WTC11 (cell line): ENCODE data around the gene FAM20C.

Experiments
- FOXJ3 ChIP-seq: sonication (generic); formaldehyde crosslinking; IDR thresholded peaks from 2 replicates; pipeline ENCODE4 v1.9.0; 2021; ENCODE audit warnings: missing genetic modification reagents, mild to moderate bottlenecking, borderline replicate concordance
- MLX ChIP-seq: sonication (generic); formaldehyde crosslinking; IDR thresholded peaks from 2 replicates; pipeline ENCODE4 v1.8.1; 2023; ENCODE audit warnings: mild to moderate bottlenecking, missing genetic modification reagents, moderate library complexity
- MXD4 ChIP-seq: fragments of 250-450 bp; sonication (Bioruptor Pico); IDR thresholded peaks from 2 replicates; pipeline ENCODE4 v1.8.0; 2021; ENCODE audit warnings: mild to moderate bottlenecking, moderate library complexity, borderline replicate concordance
- SP1 ChIP-seq: sonication (generic); formaldehyde crosslinking; conservative IDR thresholded peaks from 2 replicates; pipeline ENCODE4 v1.8.1; 2022; ENCODE audit warnings: missing genetic modification reagents
- STAT6 ChIP-seq: sonication (generic); formaldehyde crosslinking; conservative IDR thresholded peaks from 2 replicates; pipeline ENCODE4 v1.8.1; 2023; ENCODE audit warnings: mild to moderate bottlenecking, low read depth, missing genetic modification reagents, moderate library complexity
- ZNF232 ChIP-seq: sonication (generic); formaldehyde crosslinking; IDR thresholded peaks from 2 replicates; pipeline ENCODE4 v1.8.0; 2022; ENCODE audit warnings: mild to moderate bottlenecking, missing genetic modification reagents
- ZNF263 ChIP-seq: sonication (generic); formaldehyde crosslinking; IDR thresholded peaks from 2 replicates; pipeline ENCODE4 v1.8.1; 2022; ENCODE audit warnings: low read depth, mild to moderate bottlenecking, moderate library complexity, missing genetic modification reagents
- TF ChIP-seq, protein P1 (sequence below): sonication (generic); formaldehyde crosslinking; IDR thresholded peaks from 2 replicates; pipeline ENCODE4 v1.8.0; 2023; ENCODE audit warnings: missing genetic modification reagents
- TF ChIP-seq, protein P2 (sequence below): fragments of 200-600 bp; IDR thresholded peaks from 2 replicates; pipeline ENCODE4 v1.8.0; 2022; ENCODE audit warnings: antibody characterized with exemption
- TF ChIP-seq, protein P3 (sequence below): sonication (generic); formaldehyde crosslinking; conservative IDR thresholded peaks from 2 replicates; pipeline ENCODE4 v1.8.1; 2022; ENCODE audit warnings: mild to moderate bottlenecking, missing genetic modification reagents
- TF ChIP-seq, protein P4 (sequence below): sonication (generic); formaldehyde crosslinking; IDR thresholded peaks from 2 replicates; pipeline ENCODE4 v1.8.1; 2022; ENCODE audit warnings: mild to moderate bottlenecking, moderate library complexity, missing genetic modification reagents

DNA sequence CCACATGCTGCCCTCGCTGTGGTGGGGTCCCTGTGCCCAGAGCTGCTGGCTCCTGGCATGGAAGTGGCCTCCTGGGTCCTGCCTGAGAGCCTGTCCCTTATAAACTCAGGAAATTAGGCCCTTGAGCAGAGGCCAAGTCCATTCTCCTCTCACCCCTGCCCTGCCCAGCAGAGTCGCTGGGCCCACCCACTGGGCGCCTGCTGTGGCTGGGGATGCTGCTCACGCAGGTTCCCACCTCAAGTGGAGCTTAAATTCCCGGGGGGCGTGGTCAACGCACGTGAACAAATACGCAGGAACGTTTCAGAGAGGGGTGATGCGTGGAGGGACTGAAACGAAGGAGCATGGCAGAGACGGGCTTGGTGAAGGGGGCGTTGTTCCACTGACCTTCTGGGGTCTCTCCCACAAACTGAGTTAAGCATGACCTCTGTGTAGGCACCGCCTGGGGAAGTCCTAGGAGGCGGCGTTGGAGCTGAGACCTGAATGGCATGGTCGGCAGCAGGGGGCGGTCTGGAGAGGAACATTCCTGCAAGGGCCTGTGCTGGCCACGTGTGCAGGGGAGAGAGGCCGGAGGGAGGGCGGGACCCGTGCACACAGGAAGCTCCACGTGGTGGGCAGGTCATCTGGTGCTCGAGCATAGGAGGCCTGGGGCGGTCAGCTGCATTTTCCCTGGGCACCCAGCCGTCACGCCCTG is 27.9 kb downstream of the FAM20C start:
- TF ChIP-seq, protein P1, sequence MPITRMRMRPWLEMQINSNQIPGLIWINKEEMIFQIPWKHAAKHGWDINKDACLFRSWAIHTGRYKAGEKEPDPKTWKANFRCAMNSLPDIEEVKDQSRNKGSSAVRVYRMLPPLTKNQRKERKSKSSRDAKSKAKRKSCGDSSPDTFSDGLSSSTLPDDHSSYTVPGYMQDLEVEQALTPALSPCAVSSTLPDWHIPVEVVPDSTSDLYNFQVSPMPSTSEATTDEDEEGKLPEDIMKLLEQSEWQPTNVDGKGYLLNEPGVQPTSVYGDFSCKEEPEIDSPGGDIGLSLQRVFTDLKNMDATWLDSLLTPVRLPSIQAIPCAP (CRISPR knock-in tag) = no peak
- TF ChIP-seq, protein P2, sequence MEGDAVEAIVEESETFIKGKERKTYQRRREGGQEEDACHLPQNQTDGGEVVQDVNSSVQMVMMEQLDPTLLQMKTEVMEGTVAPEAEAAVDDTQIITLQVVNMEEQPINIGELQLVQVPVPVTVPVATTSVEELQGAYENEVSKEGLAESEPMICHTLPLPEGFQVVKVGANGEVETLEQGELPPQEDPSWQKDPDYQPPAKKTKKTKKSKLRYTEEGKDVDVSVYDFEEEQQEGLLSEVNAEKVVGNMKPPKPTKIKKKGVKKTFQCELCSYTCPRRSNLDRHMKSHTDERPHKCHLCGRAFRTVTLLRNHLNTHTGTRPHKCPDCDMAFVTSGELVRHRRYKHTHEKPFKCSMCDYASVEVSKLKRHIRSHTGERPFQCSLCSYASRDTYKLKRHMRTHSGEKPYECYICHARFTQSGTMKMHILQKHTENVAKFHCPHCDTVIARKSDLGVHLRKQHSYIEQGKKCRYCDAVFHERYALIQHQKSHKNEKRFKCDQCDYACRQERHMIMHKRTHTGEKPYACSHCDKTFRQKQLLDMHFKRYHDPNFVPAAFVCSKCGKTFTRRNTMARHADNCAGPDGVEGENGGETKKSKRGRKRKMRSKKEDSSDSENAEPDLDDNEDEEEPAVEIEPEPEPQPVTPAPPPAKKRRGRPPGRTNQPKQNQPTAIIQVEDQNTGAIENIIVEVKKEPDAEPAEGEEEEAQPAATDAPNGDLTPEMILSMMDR = no peak
- TF ChIP-seq, protein P3, sequence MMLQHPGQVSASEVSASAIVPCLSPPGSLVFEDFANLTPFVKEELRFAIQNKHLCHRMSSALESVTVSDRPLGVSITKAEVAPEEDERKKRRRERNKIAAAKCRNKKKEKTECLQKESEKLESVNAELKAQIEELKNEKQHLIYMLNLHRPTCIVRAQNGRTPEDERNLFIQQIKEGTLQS = no peak
- TF ChIP-seq ZNF263 (CRISPR knock-in tag) (no peak), MXD4 (CRISPR knock-in tag) (no peak), FOXJ3 (no peak), ZNF232 (CRISPR knock-in tag) (no peak), SP1 (CRISPR knock-in tag) (no peak), STAT6 (CRISPR knock-in tag) (no peak), MLX (CRISPR knock-in tag) (no peak)
- TF ChIP-seq, protein P4, sequence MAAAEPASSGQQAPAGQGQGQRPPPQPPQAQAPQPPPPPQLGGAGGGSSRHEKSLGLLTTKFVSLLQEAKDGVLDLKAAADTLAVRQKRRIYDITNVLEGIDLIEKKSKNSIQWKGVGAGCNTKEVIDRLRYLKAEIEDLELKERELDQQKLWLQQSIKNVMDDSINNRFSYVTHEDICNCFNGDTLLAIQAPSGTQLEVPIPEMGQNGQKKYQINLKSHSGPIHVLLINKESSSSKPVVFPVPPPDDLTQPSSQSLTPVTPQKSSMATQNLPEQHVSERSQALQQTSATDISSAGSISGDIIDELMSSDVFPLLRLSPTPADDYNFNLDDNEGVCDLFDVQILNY (CRISPR knock-in tag) = no peak
